Neural cell (in vitro differentiated cells): ENCODE results near the gene NCKAP5. TPM values are rescaled to one million over a fixed set of nuclear protein-coding genes. Genes with fewer than 3 reads are reported as not detected.

ENCODE experiments used
- H2AFZ ChIP-seq: fragments of 200-600, 300-800 bp; sonication (generic), shearing (Covaris generic); 2 replicates; pipeline ENCODE4 v1.6.0; 2014; ENCODE audit warnings: low read depth, mild to moderate bottlenecking, antibody characterized with exemption, low read length, moderate library complexity
- H3F3A ChIP-seq: fragments of 200-600 bp; shearing (Covaris generic); 2 replicates; pipeline ENCODE4 v1.6.1; 2016; ENCODE audit warnings: mild to moderate bottlenecking, moderate library complexity, mixed read lengths, antibody characterized with exemption, low read length; ENCODE audit not compliant: insufficient read depth, poor library complexity, severe bottlenecking
- H3K27ac ChIP-seq: fragments of 200-600, 300-800 bp; sonication (generic), shearing (Covaris generic); 2 replicates; pipeline ENCODE4 v1.5.1; 2014; ENCODE audit warnings: mild to moderate bottlenecking, low read length, moderate library complexity
- H3K27me3 ChIP-seq: fragments of 300-800, 200-600 bp; sonication (generic), shearing (Covaris generic); 2 replicates; pipeline ENCODE4 v1.6.0; 2014; ENCODE audit warnings: mild to moderate bottlenecking, low read depth, low read length, moderate library complexity; ENCODE audit not compliant: insufficient read depth
- H3K36me3 ChIP-seq: fragments of 300-800, 200-600 bp; sonication (generic), shearing (Covaris generic); 2 replicates; pipeline ENCODE4 v1.5.1; 2014; ENCODE audit warnings: mild to moderate bottlenecking, antibody characterized with exemption, low read length, moderate library complexity; ENCODE audit not compliant: insufficient read depth
- H3K4me2 ChIP-seq: fragments of 300-800, 200-600 bp; sonication (generic), shearing (Covaris generic); 2 replicates; pipeline ENCODE4 v1.6.0; 2014; ENCODE audit warnings: mild to moderate bottlenecking, low read length
- H3K4me3 ChIP-seq: fragments of 300-800, 200-600 bp; sonication (generic), shearing (Covaris generic); 2 replicates; pipeline ENCODE4 v1.5.1; 2014; ENCODE audit warnings: mild to moderate bottlenecking, low read length, moderate library complexity
- H3K79me2 ChIP-seq: fragments of 200-600 bp; shearing (Covaris generic); replicated peaks from 2 replicates; pipeline ENCODE4 v1.6.0; 2014; ENCODE audit warnings: mild to moderate bottlenecking, low read length, moderate library complexity; ENCODE audit not compliant: insufficient read depth
- H3K9ac ChIP-seq: fragments of 300-800, 200-600 bp; sonication (generic), shearing (Covaris generic); 2 replicates; pipeline ENCODE4 v1.6.1; 2016; ENCODE audit warnings: mild to moderate bottlenecking, low read length, mixed read lengths
- H3K9me2 ChIP-seq: fragments of 200-600 bp; shearing (Covaris generic); 2 replicates; pipeline ENCODE4 v1.6.1; 2016; ENCODE audit warnings: mild to moderate bottlenecking, low read length, mixed read lengths; ENCODE audit not compliant: insufficient read depth
- H3K9me3 ChIP-seq: fragments of 200-600, 300-800 bp; sonication (generic), shearing (Covaris generic); 2 replicates; pipeline ENCODE4 v1.6.1; 2016; ENCODE audit warnings: mild to moderate bottlenecking, mixed run types, low read length, moderate library complexity, mixed read lengths
- H4K20me1 ChIP-seq: fragments of 200-600 bp; shearing (Covaris generic); 2 replicates; pipeline ENCODE4 v1.6.1; 2016; ENCODE audit warnings: mild to moderate bottlenecking, mixed run types; ENCODE audit not compliant: insufficient read depth
- CTCF ChIP-seq: fragments of 450-650 bp; IDR thresholded peaks from 2 replicates; pipeline ENCODE4 v1.5.1; 2014; ENCODE audit warnings: antibody characterized with exemption, mild to moderate bottlenecking, moderate library complexity; ENCODE audit not compliant: poor library complexity, severe bottlenecking
- EP300 ChIP-seq: fragments of 450-650 bp; conservative IDR thresholded peaks from 2 replicates; pipeline ENCODE4 v1.6.1; 2014; ENCODE audit warnings: antibody characterized with exemption, mild to moderate bottlenecking, moderate library complexity; ENCODE audit not compliant: poor library complexity, severe bottlenecking
- EZH2 ChIP-seq: fragments of 200-600, 300-800 bp; shearing (Covaris generic), sonication (generic); IDR thresholded peaks from 2 replicates; pipeline ENCODE4 v1.6.1; 2014; ENCODE audit warnings: antibody characterized with exemption, low read length, borderline replicate concordance, mild to moderate bottlenecking; ENCODE audit not compliant: insufficient read depth, poor library complexity, severe bottlenecking
- MXI1 ChIP-seq: fragments of 450-650 bp; conservative IDR thresholded peaks from 2 replicates; pipeline ENCODE4 v1.6.1; 2014; ENCODE audit warnings: antibody characterized with exemption, mild to moderate bottlenecking; ENCODE audit not compliant: poor library complexity, severe bottlenecking
- POLR2AphosphoS5 ChIP-seq: IDR thresholded peaks from 2 replicates; pipeline ENCODE4 v1.6.1; 2012
- RAD21 ChIP-seq: fragments of 450-650 bp; conservative IDR thresholded peaks from 2 replicates; pipeline ENCODE4 v1.6.1; 2014; ENCODE audit warnings: antibody characterized with exemption, mild to moderate bottlenecking, moderate library complexity
- SMC3 ChIP-seq: fragments of 450-650 bp; conservative IDR thresholded peaks from 2 replicates; pipeline ENCODE4 v1.6.1; 2014; ENCODE audit warnings: antibody characterized with exemption, mild to moderate bottlenecking, moderate library complexity; ENCODE audit not compliant: poor library complexity
- TAF1 ChIP-seq: IDR thresholded peaks from 2 replicates; pipeline ENCODE4 v1.6.1; 2012; ENCODE audit warnings: low read depth
- polyA plus RNA-seq: library from polyadenylated mRNA; depleted of rRNA; stranded (reverse); fragments of >200 nt; gene quantifications from 2 replicates; pipeline ENCODE4 v1.2.3, GENCODE V29; 2014
- TF ChIP-seq, protein P1 (sequence below): IDR thresholded peaks from 2 replicates; pipeline ENCODE4 v1.6.1; 2012; ENCODE audit warnings: borderline replicate concordance

NCKAP5 gene
- polyA plus RNA-seq, 1 donor from 2014 or later, result 2.4 TPM

GRCh38 chr2:132766573-132766972 lies 801.7 kb downstream of the NCKAP5 start:
- no peak overlapping the region for H2AFZ ChIP-seq
- H3K4me3 ChIP-seq, result no peak overlapping the region
- no peak overlapping the region for H3K4me2 ChIP-seq
- H3F3A ChIP-seq, result no peaks in the 10 kb centered on the region
- TF ChIP-seq, protein P1, sequence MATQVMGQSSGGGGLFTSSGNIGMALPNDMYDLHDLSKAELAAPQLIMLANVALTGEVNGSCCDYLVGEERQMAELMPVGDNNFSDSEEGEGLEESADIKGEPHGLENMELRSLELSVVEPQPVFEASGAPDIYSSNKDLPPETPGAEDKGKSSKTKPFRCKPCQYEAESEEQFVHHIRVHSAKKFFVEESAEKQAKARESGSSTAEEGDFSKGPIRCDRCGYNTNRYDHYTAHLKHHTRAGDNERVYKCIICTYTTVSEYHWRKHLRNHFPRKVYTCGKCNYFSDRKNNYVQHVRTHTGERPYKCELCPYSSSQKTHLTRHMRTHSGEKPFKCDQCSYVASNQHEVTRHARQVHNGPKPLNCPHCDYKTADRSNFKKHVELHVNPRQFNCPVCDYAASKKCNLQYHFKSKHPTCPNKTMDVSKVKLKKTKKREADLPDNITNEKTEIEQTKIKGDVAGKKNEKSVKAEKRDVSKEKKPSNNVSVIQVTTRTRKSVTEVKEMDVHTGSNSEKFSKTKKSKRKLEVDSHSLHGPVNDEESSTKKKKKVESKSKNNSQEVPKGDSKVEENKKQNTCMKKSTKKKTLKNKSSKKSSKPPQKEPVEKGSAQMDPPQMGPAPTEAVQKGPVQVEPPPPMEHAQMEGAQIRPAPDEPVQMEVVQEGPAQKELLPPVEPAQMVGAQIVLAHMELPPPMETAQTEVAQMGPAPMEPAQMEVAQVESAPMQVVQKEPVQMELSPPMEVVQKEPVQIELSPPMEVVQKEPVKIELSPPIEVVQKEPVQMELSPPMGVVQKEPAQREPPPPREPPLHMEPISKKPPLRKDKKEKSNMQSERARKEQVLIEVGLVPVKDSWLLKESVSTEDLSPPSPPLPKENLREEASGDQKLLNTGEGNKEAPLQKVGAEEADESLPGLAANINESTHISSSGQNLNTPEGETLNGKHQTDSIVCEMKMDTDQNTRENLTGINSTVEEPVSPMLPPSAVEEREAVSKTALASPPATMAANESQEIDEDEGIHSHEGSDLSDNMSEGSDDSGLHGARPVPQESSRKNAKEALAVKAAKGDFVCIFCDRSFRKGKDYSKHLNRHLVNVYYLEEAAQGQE, result no peak
- TF ChIP-seq EP300 (no peak), EZH2 (no peak), POLR2AphosphoS5 (no peak), MXI1 (no peak), TAF1 (no peak), SMC3 (no peak), CTCF (no peak), RAD21 (no peak)
- H3K79me2 ChIP-seq, result no peaks in the 10 kb centered on the region
- no peaks in the 10 kb centered on the region for H3K9me3 ChIP-seq
- H3K36me3 ChIP-seq, result no peaks in the 10 kb centered on the region
- H3K27ac ChIP-seq, result no peak overlapping the region
- H3K27me3 ChIP-seq, result no peaks in the 10 kb centered on the region
- no peak overlapping the region for H3K9ac ChIP-seq
- H3K9me2 ChIP-seq, result no peaks in the 10 kb centered on the region
- no peaks in the 10 kb centered on the region for H4K20me1 ChIP-seq

GRCh38 chr2:132761437-132761836 lies 806.8 kb downstream of the NCKAP5 start:
- H3K9me2 ChIP-seq, result no peaks in the 10 kb centered on the region
- no peaks in the 10 kb centered on the region for H3K36me3 ChIP-seq
- no peak overlapping the region for H2AFZ ChIP-seq
- no peak overlapping the region for H3K27ac ChIP-seq
- H3F3A ChIP-seq, result no peaks in the 10 kb centered on the region
- H3K9me3 ChIP-seq, result no peaks in the 10 kb centered on the region
- H3K4me2 ChIP-seq, result no peak overlapping the region
- no peak overlapping the region for H3K4me3 ChIP-seq
- no peak overlapping the region for H3K9ac ChIP-seq
- H4K20me1 ChIP-seq, result no peaks in the 10 kb centered on the region
- no peaks in the 10 kb centered on the region for H3K27me3 ChIP-seq
- TF ChIP-seq CTCF (no peak), TAF1 (no peak), POLR2AphosphoS5 (no peak), SMC3 (no peak), EP300 (no peak), MXI1 (no peak), EZH2 (no peak), RAD21 (no peak)
- TF ChIP-seq, protein P1, result no peak
- H3K79me2 ChIP-seq, result no peaks in the 10 kb centered on the region
